Type B pancreatic cell (in vitro differentiated cells): Measurements from ENCODE around the gene SRSF6. TPM values are rescaled to one million over a fixed set of nuclear protein-coding genes. Genes with fewer than 3 reads are reported as not detected.
"Not testable (repeated sequence)": the region's sequence is repeated elsewhere in the genome, so short reads cannot be mapped to it uniquely, and the experiment has no call there.

Source experiments
- DNase-seq: peaks from one replicate; pipeline ENCODE4 v3.0.0; 2021; ENCODE audit warnings: mixed read lengths; ENCODE audit not compliant: unreplicated experiment; ENCODE audit errors: extremely low spot score
- H3K27ac Mint-ChIP-seq: 2 replicates; pipeline ENCODE4 v1.8.0; 2021; ENCODE audit warnings: mild to moderate bottlenecking, mixed read lengths
- H3K27me3 Mint-ChIP-seq: 2 replicates; pipeline ENCODE4 v1.8.0; 2021; ENCODE audit warnings: mixed read lengths
- H3K36me3 Mint-ChIP-seq: 2 replicates; pipeline ENCODE4 v1.8.0; 2021; ENCODE audit warnings: mixed read lengths
- H3K4me1 Mint-ChIP-seq: one replicate; pipeline ENCODE4 v1.8.0; 2021; ENCODE audit warnings: mixed read lengths; ENCODE audit not compliant: unreplicated experiment
- H3K4me3 Mint-ChIP-seq: 2 replicates; pipeline ENCODE4 v1.8.0; 2021; ENCODE audit warnings: mild to moderate bottlenecking, mixed read lengths
- H3K9me3 Mint-ChIP-seq: 2 replicates; pipeline ENCODE4 v1.8.0; 2021; ENCODE audit warnings: mixed read lengths
- CTCF ChIP-seq: fragments of 200-600 bp; sonication (generic); conservative IDR thresholded peaks from 2 replicates; pipeline ENCODE4 v1.5.0; 2021; ENCODE audit warnings: antibody characterized with exemption, mild to moderate bottlenecking
- total RNA-seq: library from RNA; stranded (reverse); gene quantifications from 2 replicates; pipeline ENCODE4 v1.2.1, GENCODE V29; 2021; ENCODE audit warnings: low replicate concordance

Gene SRSF6
- total RNA-seq, 1 donor from 2014 or later: 280 TPM

GRCh38 chr20:43450841-43451799 is 6.6 kb upstream of the SRSF6 start:
- no peak for TF ChIP-seq CTCF
- Mint-ChIP-seq H3K9me3 (no peaks in the 10 kb centered on the region), H3K36me3 (no peaks in the 10 kb centered on the region), H3K4me1 (no peaks in the 10 kb centered on the region), H3K4me3 (no peak overlapping the region), H3K27me3 (peaks cover 19% of the 10 kb centered on the region), H3K27ac (no peak overlapping the region)
- DNase-seq: no peak

- no peaks in the 10 kb centered on the region for H3K36me3 Mint-ChIP-seq
- TF ChIP-seq CTCF: no peak
- H3K4me3 Mint-ChIP-seq: no peak overlapping the region
- peaks cover 5% of the 10 kb centered on the region for H3K4me1 Mint-ChIP-seq
- H3K9me3 Mint-ChIP-seq: no peaks in the 10 kb centered on the region
- peaks cover 19% of the 10 kb centered on the region for H3K27me3 Mint-ChIP-seq
- no peak for DNase-seq
- H3K27ac Mint-ChIP-seq: no peak overlapping the region
These were observed 5.1 kb upstream of the SRSF6 start for GRCh38 chr20:43452404-43453126.

DNA sequence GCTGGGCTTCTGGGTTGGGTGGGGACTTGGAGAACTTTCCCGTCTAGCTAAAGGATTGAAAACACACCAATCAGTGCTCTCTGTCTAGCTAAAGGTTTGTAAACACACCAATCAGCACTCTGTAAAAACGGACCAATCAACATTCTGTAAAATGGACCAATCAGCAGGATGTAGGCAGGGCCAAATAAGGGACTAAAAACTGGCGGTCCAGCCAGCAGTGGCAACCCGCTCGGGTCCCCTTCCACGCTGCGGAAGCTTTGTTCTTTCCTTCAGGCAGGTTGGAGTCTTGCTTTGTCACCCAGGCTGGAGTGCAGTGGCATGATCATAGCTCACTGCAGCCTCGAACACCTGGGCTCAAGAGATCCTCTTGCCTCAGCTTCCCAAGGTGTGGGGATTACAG is 1.4 kb upstream of the SRSF6 start:
- not testable (repeated sequence) for H3K9me3 Mint-ChIP-seq, DNase-seq

GRCh38 chr20:43456809-43457639 is 672 bp upstream of the SRSF6 start:
- Mint-ChIP-seq H3K27me3 (peaks cover 6% of the 10 kb centered on the region), H3K4me1 (peaks cover 21% of the 10 kb centered on the region), H3K9me3 (no peaks in the 10 kb centered on the region), H3K27ac (peak overlapping the region; percentile 99), H3K36me3 (peaks cover 28% of the 10 kb centered on the region), H3K4me3 (peak overlapping the region; percentile 97)
- no peak for TF ChIP-seq CTCF
- DNase-seq: peak; percentile 84

More for the DNA sequence above, 1.4 kb upstream of the SRSF6 start:
- not testable (repeated sequence) for H3K27ac Mint-ChIP-seq, H3K27me3 Mint-ChIP-seq
- peaks cover 16% of the 10 kb centered on the region for H3K4me1 Mint-ChIP-seq
- H3K4me3 Mint-ChIP-seq: peak overlapping the region; percentile 97
- peaks cover 22% of the 10 kb centered on the region for H3K36me3 Mint-ChIP-seq

GRCh38 chr20:43458422-43458924 is 777 bp downstream of the SRSF6 start:
- peaks cover 33% of the 10 kb centered on the region for H3K36me3 Mint-ChIP-seq
- TF ChIP-seq CTCF: no peak
- H3K27me3 Mint-ChIP-seq: peaks cover 4% of the 10 kb centered on the region
- no peak for DNase-seq
- H3K4me3 Mint-ChIP-seq: peak overlapping the region; percentile 97
- peaks cover 26% of the 10 kb centered on the region for H3K4me1 Mint-ChIP-seq
- H3K27ac Mint-ChIP-seq: peak overlapping the region; percentile 99
- no peaks in the 10 kb centered on the region for H3K9me3 Mint-ChIP-seq
